Measurements from ENCODE around the gene ARMC9.

GRCh38 chr2:231211486-231211885, 13.1 kb downstream of the ARMC9 start:
- TF ChIP-seq POLR2A (IDR thresholded peaks at IDR 0.05; ENCODE audit: insufficient read depth in 1 of 2, low read depth in 2 of 2, low read length in 2 of 2): no peak
- no peak for TF ChIP-seq CTCF (CRISPR knock-in tag; IDR thresholded peaks at IDR 0.05)
- TF ChIP-seq NFYC (CRISPR knock-in tag; IDR thresholded peaks at IDR 0.05): no peak
- TF ChIP-seq, protein P1, sequence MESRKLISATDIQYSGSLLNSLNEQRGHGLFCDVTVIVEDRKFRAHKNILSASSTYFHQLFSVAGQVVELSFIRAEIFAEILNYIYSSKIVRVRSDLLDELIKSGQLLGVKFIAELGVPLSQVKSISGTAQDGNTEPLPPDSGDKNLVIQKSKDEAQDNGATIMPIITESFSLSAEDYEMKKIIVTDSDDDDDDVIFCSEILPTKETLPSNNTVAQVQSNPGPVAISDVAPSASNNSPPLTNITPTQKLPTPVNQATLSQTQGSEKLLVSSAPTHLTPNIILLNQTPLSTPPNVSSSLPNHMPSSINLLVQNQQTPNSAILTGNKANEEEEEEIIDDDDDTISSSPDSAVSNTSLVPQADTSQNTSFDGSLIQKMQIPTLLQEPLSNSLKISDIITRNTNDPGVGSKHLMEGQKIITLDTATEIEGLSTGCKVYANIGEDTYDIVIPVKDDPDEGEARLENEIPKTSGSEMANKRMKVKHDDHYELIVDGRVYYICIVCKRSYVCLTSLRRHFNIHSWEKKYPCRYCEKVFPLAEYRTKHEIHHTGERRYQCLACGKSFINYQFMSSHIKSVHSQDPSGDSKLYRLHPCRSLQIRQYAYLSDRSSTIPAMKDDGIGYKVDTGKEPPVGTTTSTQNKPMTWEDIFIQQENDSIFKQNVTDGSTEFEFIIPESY (CRISPR knock-in tag; IDR thresholded peaks at IDR 0.05): no peak
- no peak for TF ChIP-seq MZF1 (CRISPR knock-in tag; IDR thresholded peaks at IDR 0.05; ENCODE audit: borderline replicate concordance)
- TF ChIP-seq, protein P2, sequence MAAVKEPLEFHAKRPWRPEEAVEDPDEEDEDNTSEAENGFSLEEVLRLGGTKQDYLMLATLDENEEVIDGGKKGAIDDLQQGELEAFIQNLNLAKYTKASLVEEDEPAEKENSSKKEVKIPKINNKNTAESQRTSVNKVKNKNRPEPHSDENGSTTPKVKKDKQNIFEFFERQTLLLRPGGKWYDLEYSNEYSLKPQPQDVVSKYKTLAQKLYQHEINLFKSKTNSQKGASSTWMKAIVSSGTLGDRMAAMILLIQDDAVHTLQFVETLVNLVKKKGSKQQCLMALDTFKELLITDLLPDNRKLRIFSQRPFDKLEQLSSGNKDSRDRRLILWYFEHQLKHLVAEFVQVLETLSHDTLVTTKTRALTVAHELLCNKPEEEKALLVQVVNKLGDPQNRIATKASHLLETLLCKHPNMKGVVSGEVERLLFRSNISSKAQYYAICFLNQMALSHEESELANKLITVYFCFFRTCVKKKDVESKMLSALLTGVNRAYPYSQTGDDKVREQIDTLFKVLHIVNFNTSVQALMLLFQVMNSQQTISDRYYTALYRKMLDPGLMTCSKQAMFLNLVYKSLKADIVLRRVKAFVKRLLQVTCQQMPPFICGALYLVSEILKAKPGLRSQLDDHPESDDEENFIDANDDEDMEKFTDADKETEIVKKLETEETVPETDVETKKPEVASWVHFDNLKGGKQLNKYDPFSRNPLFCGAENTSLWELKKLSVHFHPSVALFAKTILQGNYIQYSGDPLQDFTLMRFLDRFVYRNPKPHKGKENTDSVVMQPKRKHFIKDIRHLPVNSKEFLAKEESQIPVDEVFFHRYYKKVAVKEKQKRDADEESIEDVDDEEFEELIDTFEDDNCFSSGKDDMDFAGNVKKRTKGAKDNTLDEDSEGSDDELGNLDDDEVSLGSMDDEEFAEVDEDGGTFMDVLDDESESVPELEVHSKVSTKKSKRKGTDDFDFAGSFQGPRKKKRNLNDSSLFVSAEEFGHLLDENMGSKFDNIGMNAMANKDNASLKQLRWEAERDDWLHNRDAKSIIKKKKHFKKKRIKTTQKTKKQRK (IDR thresholded peaks at IDR 0.05; ENCODE audit: low read length): no peak
- TF ChIP-seq STAT5B (CRISPR knock-in tag; IDR thresholded peaks at IDR 0.05): no peak
- TF ChIP-seq CHD2 (IDR thresholded peaks at IDR 0.05; ENCODE audit: low read depth, low read length): no peak
- TF ChIP-seq EP300 (IDR thresholded peaks at IDR 0.05; ENCODE audit: low read depth in 2 of 2, low read length in 2 of 2): no peak
- TF ChIP-seq EP300 (CRISPR knock-in tag; IDR thresholded peaks at IDR 0.05; ENCODE audit: borderline replicate concordance): no peak

Data from HepG2 (cell line).